K562 (cell line): Measurements from ENCODE around the gene RAI14. TPM values are rescaled to one million over a fixed set of nuclear protein-coding genes. Genes with fewer than 3 reads are reported as not detected.

Source experiments
- ATAC-seq: fragments of 200-7000 bp; cut with Tn5 transposase; 3 replicates; pipeline ENCODE4 v1.9.1; 2020; ENCODE audit warnings: moderate library complexity
- BruUV-seq: library from RNA; stranded (reverse); fragments of 400-500 nt; replicated peaks from 2 replicates; lab custom pipeline; 2021; lab: Mats Ljungman, UMichigan
- CTCF ChIA-PET: fragments of 300-600 bp; formaldehyde crosslinking; extraction: SDS; loops from one replicate; lab custom pipeline; 2021; ENCODE audit warnings: low intra/inter-chr PET ratio; lab: Yijun Ruan, JAX
- POLR2A ChIA-PET: fragments of 300-600, 350-650 bp; sonication (Branson Sonifier 250); formaldehyde crosslinking; extraction: SDS; loops from one replicate; lab custom pipeline; 2021; ENCODE audit warnings: antibody characterized with exemption, inconsistent platforms; lab: Yijun Ruan, JAX
- DNase-seq, 4 experiments: peaks; one replicate each; pipeline versions ENCODE4 v3.0.0 to v3.0.0-alpha.2; 2011 to 2018; ENCODE audit warnings: low spot score in 3 of 4, mixed read lengths in 3 of 4; ENCODE audit errors: extremely low read depth in 1 of 4
- FAIRE-seq: peaks from 2 replicates; lab custom pipeline; 2011; peaks lifted over from hg19 to GRCh38; lab: Jason Lieb, UNC
- H2AFZ ChIP-seq: 2 replicates; pipeline ENCODE4 v1.6.0; 2011; ENCODE audit warnings: low read depth, low read length, control low read depth, inconsistent platforms
- H3K27ac ChIP-seq: fragments of 200-600 bp; 3 replicates; pipeline ENCODE4 v1.8.0; 2011; ENCODE audit warnings: low read depth, mild to moderate bottlenecking, control low read depth, inconsistent platforms, low read length, moderate library complexity, mixed read lengths; ENCODE audit errors: extremely low read depth
- H3K27me3 ChIP-seq, 2 experiments: fragments of 300-600 bp in 1 of 2; 2 replicates in 1 of 2; 3 replicates in 1 of 2; pipeline versions ENCODE4 v1.6.0 to v1.8.0; 2011; ENCODE audit warnings: inconsistent platforms in 2 of 2, low read length in 2 of 2, mild to moderate bottlenecking in 1 of 2, mixed read lengths in 1 of 2, moderate library complexity in 1 of 2; ENCODE audit not compliant: control insufficient read depth in 2 of 2, insufficient read depth in 2 of 2
- H3K36me3 ChIP-seq: fragments of 300-600 bp; 3 replicates; pipeline ENCODE4 v1.8.0; 2011; ENCODE audit warnings: mild to moderate bottlenecking, low read length, inconsistent platforms; ENCODE audit not compliant: control insufficient read depth, insufficient read depth
- H3K4me1 ChIP-seq, 2 experiments: fragments of 200-600 bp in 1 of 2; replicated peaks in 1 of 2; 2 replicates in 1 of 2; 3 replicates in 1 of 2; pipeline versions ENCODE4 v1.5.1 to v1.8.0; 2011; ENCODE audit warnings: inconsistent platforms in 2 of 2, low read length in 2 of 2, mild to moderate bottlenecking in 1 of 2, mixed read lengths in 1 of 2, moderate library complexity in 1 of 2; ENCODE audit not compliant: control insufficient read depth in 2 of 2, insufficient read depth in 2 of 2
- H3K4me2 ChIP-seq: 2 replicates; pipeline ENCODE4 v1.6.1; 2011; ENCODE audit warnings: low read length, control low read depth, inconsistent platforms, mixed read lengths; ENCODE audit not compliant: insufficient read depth
- H3K4me3 ChIP-seq: fragments of 200-600 bp; sonication (generic), shearing (Covaris generic); 2 replicates; pipeline ENCODE4 v1.5.1; 2016; ENCODE audit warnings: control low read depth, inconsistent platforms
- H3K79me2 ChIP-seq: fragments of 200-600 bp; 3 replicates; pipeline ENCODE4 v1.8.0; 2011; ENCODE audit warnings: low read length, inconsistent platforms; ENCODE audit not compliant: control insufficient read depth, insufficient read depth
- H3K9ac ChIP-seq, 2 experiments: 2 replicates each; pipeline versions ENCODE4 v1.6.0 to v1.6.1; 2011; ENCODE audit warnings: low read depth in 2 of 2, low read length in 2 of 2, control low read depth in 1 of 2, inconsistent platforms in 1 of 2, mild to moderate bottlenecking in 1 of 2, mixed read lengths in 1 of 2; ENCODE audit not compliant: insufficient read depth in 1 of 2
- H3K9me1 ChIP-seq: one replicate; pipeline ENCODE4 v1.6.0; 2011; ENCODE audit warnings: inconsistent platforms, mild to moderate bottlenecking, low read length, moderate library complexity; ENCODE audit not compliant: control insufficient read depth, insufficient read depth
- H3K9me3 ChIP-seq: replicated peaks from 2 replicates; pipeline ENCODE4 v1.5.1; 2011; ENCODE audit warnings: low read depth, low read length, inconsistent platforms; ENCODE audit not compliant: control insufficient read depth, insufficient read depth
- H4K20me1 ChIP-seq: replicated peaks from 2 replicates; pipeline ENCODE4 v1.6.1; 2011; ENCODE audit warnings: low read length, inconsistent platforms, mixed read lengths; ENCODE audit not compliant: control insufficient read depth, insufficient read depth
- ESRRA ChIP-seq: fragments of 450-650 bp; IDR thresholded peaks from 2 replicates; pipeline ENCODE4 v1.6.1; 2014; ENCODE audit warnings: low read depth, mild to moderate bottlenecking, moderate library complexity, borderline replicate concordance
- HDAC8 ChIP-seq: fragments of 450-650 bp; IDR thresholded peaks from 2 replicates; pipeline ENCODE4 v1.6.1; 2016; ENCODE audit warnings: mild to moderate bottlenecking, missing genetic modification characterization, moderate library complexity, missing compliant biosample characterization
- MAFG ChIP-seq: fragments of 450-650 bp; conservative IDR thresholded peaks from 2 replicates; pipeline ENCODE4 v1.6.1; 2016; ENCODE audit warnings: missing genetic modification characterization, missing compliant biosample characterization
- MCM5 ChIP-seq: fragments of 450-650 bp; IDR thresholded peaks from 2 replicates; pipeline ENCODE4 v1.6.1; 2016; ENCODE audit warnings: low read depth
- NBN ChIP-seq: fragments of 450-650 bp; IDR thresholded peaks from 2 replicates; pipeline ENCODE4 v1.6.1; 2016; ENCODE audit warnings: low read depth, mild to moderate bottlenecking
- PHB2 ChIP-seq: fragments of 450-650 bp; IDR thresholded peaks from 2 replicates; pipeline ENCODE4 v1.6.1; 2017; ENCODE audit warnings: low read depth
- POLR3A ChIP-seq: IDR thresholded peaks from 2 replicates; pipeline ENCODE4 v1.6.1; 2011; ENCODE audit warnings: borderline replicate concordance, mild to moderate bottlenecking, moderate library complexity; ENCODE audit not compliant: insufficient read length, insufficient read depth; ENCODE audit errors: extremely low read depth
- RBM25 ChIP-seq: fragments of 200-400 bp; formaldehyde crosslinking; IDR thresholded peaks from 2 replicates; pipeline ENCODE4 v1.6.1; 2018; ENCODE audit warnings: low read length, low read depth, moderate library complexity; ENCODE audit not compliant: severe bottlenecking
- TAF9B ChIP-seq: fragments of 450-650 bp; IDR thresholded peaks from 2 replicates; pipeline ENCODE4 v1.6.1; 2018; ENCODE audit warnings: mild to moderate bottlenecking; ENCODE audit not compliant: partially characterized antibody
- TCF7 ChIP-seq: sonication (generic); IDR thresholded peaks from 2 replicates; pipeline ENCODE4 v1.6.1; 2016; ENCODE audit warnings: antibody characterized with exemption, borderline replicate concordance
- ZNF347 ChIP-seq: fragments of 450-650 bp; formaldehyde crosslinking; IDR thresholded peaks from 2 replicates; pipeline ENCODE4 v1.4.0; 2020; ENCODE audit warnings: low read depth, mild to moderate bottlenecking, moderate library complexity
- ZNF764 ChIP-seq: fragments of 250-450 bp; sonication (Bioruptor Pico); IDR thresholded peaks from 2 replicates; pipeline ENCODE4 v1.4.0; 2020; ENCODE audit warnings: low read depth, mild to moderate bottlenecking, moderate library complexity
- WGBS: fragments of 100-300 bp; shearing (Covaris generic); methylation state at CpG from one replicate; pipeline ENCODE4 v1.1.6; 2016; ENCODE audit warnings: low coverage, mixed read lengths; ENCODE audit not compliant: insufficient coverage; ENCODE audit errors: missing lambda C conversion rate; 5-methylcytosine and 5-hydroxymethylcytosine counted together
- in situ Hi-C: fragments of 300-500 bp; cut with MboI; formaldehyde crosslinking; loops from 4 replicates; pipeline ENCODE4 v1.15.0; 2018; ENCODE audit warnings: inconsistent platforms, mixed read lengths
- intact Hi-C: fragments of 100-400 bp; cut with micrococcal nuclease; formaldehyde crosslinking; loops from 2 replicates; pipeline ENCODE4 v1.14.2; 2022
- polyA plus RNA-seq, 8 experiments: library from polyadenylated mRNA; depleted of rRNA in 4 of 8; stranded (reverse) in 5 of 8; unstranded in 3 of 8; fragments of >200 nt; fragmentation: Nextera tagmentation in 2 of 8; fragmentation: Illumina TruSeq in 1 of 8; extraction: Ambion mirVana in 2 of 8; extraction: Trizol in 1 of 8; gene quantifications; 2 replicates each; pipeline versions ENCODE4 v1.2.1 to v1.2.3, GENCODE V29; 2011 to 2014; ENCODE audit warnings: inconsistent platforms in 1 of 8, missing spikeins in 1 of 8
- total RNA-seq, 7 experiments: library from RNA; depleted of rRNA in 6 of 7; stranded (reverse); fragments of >200 nt in 6 of 7; fragmentation: Illumina TruSeq in 2 of 7; extraction: Trizol in 2 of 7; gene quantifications; 2 replicates each; pipeline versions ENCODE4 v1.2.1 to v1.2.3, GENCODE V29; 2011 to 2021; ENCODE audit warnings: low replicate concordance in 1 of 7
- TF ChIP-seq, protein P1 (sequence below): sonication (generic); formaldehyde crosslinking; IDR thresholded peaks from 2 replicates; pipeline ENCODE4 v1.9.0; 2022; ENCODE audit warnings: mild to moderate bottlenecking, missing genetic modification reagents
- TF ChIP-seq, protein P2 (sequence below): IDR thresholded peaks from 2 replicates; pipeline ENCODE4 v1.6.1; 2016; ENCODE audit warnings: missing genetic modification characterization, missing compliant biosample characterization
- TF ChIP-seq, protein P3 (sequence below): fragments of 250-450 bp; sonication (Bioruptor Pico); IDR thresholded peaks from 2 replicates; pipeline ENCODE4 v1.4.0; 2020; ENCODE audit warnings: mild to moderate bottlenecking, moderate library complexity
- TF ChIP-seq, protein P4 (sequence below): sonication (generic); formaldehyde crosslinking; IDR thresholded peaks from 2 replicates; pipeline ENCODE4 v1.8.1; 2023; ENCODE audit warnings: mild to moderate bottlenecking, missing genetic modification reagents

RAI14 gene
- total and polyA plus RNA-seq, 9 of the 15 experiments (the other 6 are each of a cell fraction or from before 2014, with no cell fraction given) = 11.3 to 82.5 (median 34.8) TPM

- CTCF ChIA-PET = no interaction called here
- H3K9me3 ChIP-seq = no peaks in the 10 kb centered on the region
- no TSS peak for BruUV-seq
- no peak overlapping the region for H3K4me2 ChIP-seq
- intact Hi-C loops (no loop called here), in situ Hi-C loops (no loop called here)
- peaks cover 23% of the 10 kb centered on the region for H3K36me3 ChIP-seq
- peaks cover 10 to 38% of the 10 kb centered on the region in 2 experiments; a peak in 4 of 5 replicates for H3K4me1 ChIP-seq
- no peaks in the 10 kb centered on the region for H3K9me1 ChIP-seq
- peaks cover 21% of the 10 kb centered on the region; the same call in 2 of the 3 replicates for H3K79me2 ChIP-seq
- FAIRE-seq = no peak
- no peak overlapping the region for H2AFZ ChIP-seq
- no peaks in the 10 kb centered on the region for H3K27me3 ChIP-seq
- 58% methylated on average over 2 of the region's 2 CpGs for WGBS
- no peaks in the 10 kb centered on the region for H4K20me1 ChIP-seq
- POLR2A ChIA-PET = interaction anchor here (0.6 to 1.6 kb wide), 2 partner anchors 8 to 65 kb away, joined by 3 read pairs; no protein-coding TSS in a partner anchor
- DNase-seq = no peak
- ATAC-seq = no peak
- no peak overlapping the region for H3K4me3 ChIP-seq
- no peak overlapping the region for H3K9ac ChIP-seq
- no peak overlapping the region for H3K27ac ChIP-seq
- TF ChIP-seq ESRRA (no peak), TCF7 (no peak), TAF9B (no peak), MCM5 (no peak), HDAC8 (tag) (no peak), NBN (no peak), ZNF347 (CRISPR knock-in tag) (no peak), POLR3A (no peak), RBM25 (no peak), PHB2 (no peak), MAFG (tag) (no peak), ZNF764 (CRISPR knock-in tag) (no peak)
- TF ChIP-seq, protein P1, sequence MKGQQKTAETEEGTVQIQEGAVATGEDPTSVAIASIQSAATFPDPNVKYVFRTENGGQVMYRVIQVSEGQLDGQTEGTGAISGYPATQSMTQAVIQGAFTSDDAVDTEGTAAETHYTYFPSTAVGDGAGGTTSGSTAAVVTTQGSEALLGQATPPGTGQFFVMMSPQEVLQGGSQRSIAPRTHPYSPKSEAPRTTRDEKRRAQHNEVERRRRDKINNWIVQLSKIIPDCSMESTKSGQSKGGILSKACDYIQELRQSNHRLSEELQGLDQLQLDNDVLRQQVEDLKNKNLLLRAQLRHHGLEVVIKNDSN (CRISPR knock-in tag) = no peak
- TF ChIP-seq, protein P2, sequence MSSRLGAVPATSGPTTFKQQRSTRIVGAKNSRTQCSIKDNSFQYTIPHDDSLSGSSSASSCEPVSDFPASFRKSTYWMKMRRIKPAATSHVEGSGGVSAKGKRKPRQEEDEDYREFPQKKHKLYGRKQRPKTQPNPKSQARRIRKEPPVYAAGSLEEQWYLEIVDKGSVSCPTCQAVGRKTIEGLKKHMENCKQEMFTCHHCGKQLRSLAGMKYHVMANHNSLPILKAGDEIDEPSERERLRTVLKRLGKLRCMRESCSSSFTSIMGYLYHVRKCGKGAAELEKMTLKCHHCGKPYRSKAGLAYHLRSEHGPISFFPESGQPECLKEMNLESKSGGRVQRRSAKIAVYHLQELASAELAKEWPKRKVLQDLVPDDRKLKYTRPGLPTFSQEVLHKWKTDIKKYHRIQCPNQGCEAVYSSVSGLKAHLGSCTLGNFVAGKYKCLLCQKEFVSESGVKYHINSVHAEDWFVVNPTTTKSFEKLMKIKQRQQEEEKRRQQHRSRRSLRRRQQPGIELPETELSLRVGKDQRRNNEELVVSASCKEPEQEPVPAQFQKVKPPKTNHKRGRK (tag) = no peak
- TF ChIP-seq, protein P3, sequence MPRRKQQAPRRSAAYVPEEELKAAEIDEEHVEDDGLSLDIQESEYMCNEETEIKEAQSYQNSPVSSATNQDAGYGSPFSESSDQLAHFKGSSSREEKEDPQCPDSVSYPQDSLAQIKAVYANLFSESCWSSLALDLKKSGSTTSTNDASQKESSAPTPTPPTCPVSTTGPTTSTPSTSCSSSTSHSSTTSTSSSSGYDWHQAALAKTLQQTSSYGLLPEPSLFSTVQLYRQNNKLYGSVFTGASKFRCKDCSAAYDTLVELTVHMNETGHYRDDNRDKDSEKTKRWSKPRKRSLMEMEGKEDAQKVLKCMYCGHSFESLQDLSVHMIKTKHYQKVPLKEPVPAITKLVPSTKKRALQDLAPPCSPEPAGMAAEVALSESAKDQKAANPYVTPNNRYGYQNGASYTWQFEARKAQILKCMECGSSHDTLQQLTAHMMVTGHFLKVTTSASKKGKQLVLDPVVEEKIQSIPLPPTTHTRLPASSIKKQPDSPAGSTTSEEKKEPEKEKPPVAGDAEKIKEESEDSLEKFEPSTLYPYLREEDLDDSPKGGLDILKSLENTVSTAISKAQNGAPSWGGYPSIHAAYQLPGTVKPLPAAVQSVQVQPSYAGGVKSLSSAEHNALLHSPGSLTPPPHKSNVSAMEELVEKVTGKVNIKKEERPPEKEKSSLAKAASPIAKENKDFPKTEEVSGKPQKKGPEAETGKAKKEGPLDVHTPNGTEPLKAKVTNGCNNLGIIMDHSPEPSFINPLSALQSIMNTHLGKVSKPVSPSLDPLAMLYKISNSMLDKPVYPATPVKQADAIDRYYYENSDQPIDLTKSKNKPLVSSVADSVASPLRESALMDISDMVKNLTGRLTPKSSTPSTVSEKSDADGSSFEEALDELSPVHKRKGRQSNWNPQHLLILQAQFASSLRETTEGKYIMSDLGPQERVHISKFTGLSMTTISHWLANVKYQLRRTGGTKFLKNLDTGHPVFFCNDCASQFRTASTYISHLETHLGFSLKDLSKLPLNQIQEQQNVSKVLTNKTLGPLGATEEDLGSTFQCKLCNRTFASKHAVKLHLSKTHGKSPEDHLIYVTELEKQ (CRISPR knock-in tag) = no peak
- TF ChIP-seq, protein P4, sequence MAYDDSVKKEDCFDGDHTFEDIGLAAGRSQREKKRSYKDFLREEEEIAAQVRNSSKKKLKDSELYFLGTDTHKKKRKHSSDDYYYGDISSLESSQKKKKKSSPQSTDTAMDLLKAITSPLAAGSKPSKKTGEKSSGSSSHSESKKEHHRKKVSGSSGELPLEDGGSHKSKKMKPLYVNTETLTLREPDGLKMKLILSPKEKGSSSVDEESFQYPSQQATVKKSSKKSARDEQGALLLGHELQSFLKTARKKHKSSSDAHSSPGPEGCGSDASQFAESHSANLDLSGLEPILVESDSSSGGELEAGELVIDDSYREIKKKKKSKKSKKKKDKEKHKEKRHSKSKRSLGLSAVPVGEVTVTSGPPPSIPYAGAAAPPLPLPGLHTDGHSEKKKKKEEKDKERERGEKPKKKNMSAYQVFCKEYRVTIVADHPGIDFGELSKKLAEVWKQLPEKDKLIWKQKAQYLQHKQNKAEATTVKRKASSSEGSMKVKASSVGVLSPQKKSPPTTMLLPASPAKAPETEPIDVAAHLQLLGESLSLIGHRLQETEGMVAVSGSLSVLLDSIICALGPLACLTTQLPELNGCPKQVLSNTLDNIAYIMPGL = no peak
Observed at GRCh38 chr5:34690898-34691297, 34.8 kb downstream of the RAI14 start.
